Osteoblast (primary cell): ENCODE data around the gene CACNA2D1. TPM values are rescaled to one million over a fixed set of nuclear protein-coding genes. Genes with fewer than 3 reads are reported as not detected.

ENCODE experiments used
- DNase-seq: peaks from one replicate; pipeline ENCODE4 v3.0.0; 2011; ENCODE audit warnings: low spot score, mixed read lengths; ENCODE audit not compliant: insufficient read length; ENCODE audit errors: missing footprints
- H2AFZ ChIP-seq: 2 replicates; pipeline ENCODE4 v1.6.0; 2011; ENCODE audit warnings: mild to moderate bottlenecking, low read length
- H3K27ac ChIP-seq: 2 replicates; pipeline ENCODE4 v1.5.1; 2011; ENCODE audit warnings: mild to moderate bottlenecking, low read depth, low read length, moderate library complexity
- H3K27me3 ChIP-seq: 2 replicates; pipeline ENCODE4 v1.6.0; 2012; ENCODE audit warnings: mild to moderate bottlenecking, control low read depth, inconsistent platforms, low read length, moderate library complexity; ENCODE audit not compliant: insufficient read depth
- H3K36me3 ChIP-seq: 2 replicates; pipeline ENCODE4 v1.5.1; 2011; ENCODE audit warnings: mild to moderate bottlenecking, low read length, control low read depth, moderate library complexity; ENCODE audit not compliant: insufficient read depth
- H3K4me1 ChIP-seq: 2 replicates; pipeline ENCODE4 v1.5.1; 2011; ENCODE audit warnings: mild to moderate bottlenecking, low read length, control low read depth, moderate library complexity; ENCODE audit not compliant: insufficient read depth
- H3K4me2 ChIP-seq: 2 replicates; pipeline ENCODE4 v1.6.0; 2011; ENCODE audit warnings: mild to moderate bottlenecking, low read length; ENCODE audit not compliant: insufficient read depth
- H3K4me3 ChIP-seq: fragments of 200-600 bp; sonication (generic); 3 replicates; pipeline ENCODE4 v1.5.1; 2012; ENCODE audit warnings: mild to moderate bottlenecking, low read length, inconsistent platforms; ENCODE audit not compliant: insufficient read depth
- H3K79me2 ChIP-seq: 2 replicates; pipeline ENCODE4 v1.6.0; 2012; ENCODE audit warnings: mild to moderate bottlenecking, low read length, control low read depth, inconsistent platforms; ENCODE audit not compliant: insufficient read depth
- H3K9me3 ChIP-seq: 2 replicates; pipeline ENCODE4 v1.5.1; 2011; ENCODE audit warnings: low read depth, low read length, control low read depth
- H4K20me1 ChIP-seq: 2 replicates; pipeline ENCODE4 v1.6.0; 2012; ENCODE audit warnings: mild to moderate bottlenecking, low read length, control low read depth; ENCODE audit not compliant: insufficient read depth
- CTCF ChIP-seq: IDR thresholded peaks from 2 replicates; pipeline ENCODE4 v1.5.1; 2011; ENCODE audit warnings: mild to moderate bottlenecking, low read depth, low read length, moderate library complexity; ENCODE audit errors: extremely low read depth
- total RNA-seq: library from RNA; depleted of rRNA; stranded (reverse); fragments of >200 nt; gene quantifications from 2 replicates; pipeline ENCODE4 v1.2.3, GENCODE V29; 2012

CACNA2D1 gene
- total RNA-seq, 1 donor: 145 TPM

- TF ChIP-seq CTCF: no peak
- Histone ChIP-seq H3K4me1 (no peaks in the 10 kb centered on the region), H3K36me3 (peaks cover 35% of the 10 kb centered on the region), H3K9me3 (no peaks in the 10 kb centered on the region), H3K27ac (no peak overlapping the region), H3K27me3 (no peaks in the 10 kb centered on the region), H3K4me3 (no peak overlapping the region), H4K20me1 (peaks cover 25% of the 10 kb centered on the region), H3K4me2 (no peak overlapping the region), H2AFZ (no peak overlapping the region), H3K79me2 (peaks cover 46% of the 10 kb centered on the region)
- DNase-seq: no peak
Observed at GRCh38 chr7:82411732-82412131, 31.8 kb downstream of the CACNA2D1 start.

GRCh38 chr7:82410461-82410860 is 33.1 kb downstream of the CACNA2D1 start:
- DNase-seq: no peak
- Histone ChIP-seq H4K20me1 (peaks cover 19% of the 10 kb centered on the region), H3K9me3 (no peaks in the 10 kb centered on the region), H3K4me1 (no peaks in the 10 kb centered on the region), H3K79me2 (peaks cover 39% of the 10 kb centered on the region), H3K27me3 (no peaks in the 10 kb centered on the region), H3K4me2 (no peak overlapping the region), H3K4me3 (no peak overlapping the region), H2AFZ (no peak overlapping the region), H3K36me3 (peaks cover 37% of the 10 kb centered on the region), H3K27ac (no peak overlapping the region)
- TF ChIP-seq CTCF: no peak

GRCh38 chr7:82406937-82407336 is 36.6 kb downstream of the CACNA2D1 start:
- Histone ChIP-seq H3K79me2 (peaks cover 33% of the 10 kb centered on the region), H3K4me1 (no peaks in the 10 kb centered on the region), H3K9me3 (no peaks in the 10 kb centered on the region), H4K20me1 (peaks cover 4% of the 10 kb centered on the region), H3K27me3 (no peaks in the 10 kb centered on the region), H3K4me2 (no peak overlapping the region), H3K36me3 (peaks cover 55% of the 10 kb centered on the region), H3K4me3 (no peak overlapping the region), H3K27ac (no peak overlapping the region), H2AFZ (no peak overlapping the region)
- no peak for TF ChIP-seq CTCF
- no peak for DNase-seq

- no peak for DNase-seq
- Histone ChIP-seq H3K79me2 (peaks cover 23% of the 10 kb centered on the region), H3K9me3 (no peaks in the 10 kb centered on the region), H2AFZ (no peak overlapping the region), H3K27ac (no peak overlapping the region), H3K4me3 (no peak overlapping the region), H3K36me3 (peaks cover 56% of the 10 kb centered on the region), H3K4me2 (no peak overlapping the region), H4K20me1 (peaks cover under 1% of the 10 kb centered on the region), H3K27me3 (no peaks in the 10 kb centered on the region), H3K4me1 (no peaks in the 10 kb centered on the region)
- TF ChIP-seq CTCF: no peak
Observed at GRCh38 chr7:82405301-82405700, 38.3 kb downstream of the CACNA2D1 start.
